Adrenal gland (tissue), 12 donors: ENCODE measurements around the gene EHMT2. TPM values are rescaled to one million over a fixed set of nuclear protein-coding genes. Genes with fewer than 3 reads are reported as not detected.

Source experiments
- DNase-seq, 7 donors: peaks; one replicate each; pipeline ENCODE4 v3.0.0-alpha.2; 2019 to 2020
- H3K27ac ChIP-seq, 5 donors: fragments of 200-600 bp; sonication (generic) in 4 of 5; 1 replicate in 3 of 5; 2 replicates in 2 of 5; pipeline versions ENCODE4 v1.5.1 to v1.8.0; 2016 to 2020; ENCODE audit warnings: mild to moderate bottlenecking in 1 of 5
- H3K27me3 ChIP-seq: fragments of 200-600 bp; 2 replicates; pipeline ENCODE4 v1.8.0; 2021
- H3K36me3 ChIP-seq, 2 donors: fragments of 200-600 bp; replicated peaks in 1 of 2; 1 replicate in 1 of 2; 2 replicates in 1 of 2; pipeline versions ENCODE4 v1.5.1 to v1.8.0; 2018 to 2022
- H3K4me1 ChIP-seq, 2 donors: fragments of 200-600 bp; replicated peaks in 1 of 2; 1 replicate in 1 of 2; 2 replicates in 1 of 2; pipeline versions ENCODE4 v1.5.1 to v1.8.0; 2018 to 2021
- H3K4me3 ChIP-seq, 4 donors: fragments of 200-600 bp; sonication (generic) in 3 of 4; one replicate each; pipeline ENCODE4 v1.5.1; 2016 to 2018
- H3K9me3 ChIP-seq, 3 donors: fragments of 200-600 bp; sonication (generic) in 1 of 3; replicated peaks in 1 of 3; 1 replicate in 2 of 3; 2 replicates in 1 of 3; pipeline versions ENCODE4 v1.5.1 to v1.8.0; 2016 to 2021
- CTCF ChIP-seq, 6 experiments: fragments of 450-650 bp in 4 of 6; fragments of 200-600 bp in 2 of 6; sonication (generic) in 1 of 6; IDR thresholded peaks; 1 replicate in 5 of 6; 2 replicates in 1 of 6; pipeline versions ENCODE4 v1.5.1 to v1.8.0; 2016 to 2021; ENCODE audit warnings: antibody characterized with exemption in 6 of 6, mild to moderate bottlenecking in 2 of 6, moderate library complexity in 1 of 6
- POLR2A ChIP-seq, 2 donors: fragments of 450-650 bp; IDR thresholded peaks; one replicate each; pipeline ENCODE4 v1.6.1; 2017; ENCODE audit warnings: antibody characterized with exemption in 2 of 2, mild to moderate bottlenecking in 2 of 2, moderate library complexity in 1 of 2
- WGBS, 4 donors: extraction: QIAGEN DNeasy Blood & Tissue Kit in 2 of 4; methylation state at CpG; one replicate each; pipeline versions ENCODE4 v1.1.5 to v1.1.7; 2013 to 2017; 5-methylcytosine and 5-hydroxymethylcytosine counted together
- intact Hi-C, 2 donors: fragments of 100-400 bp; cut with DNase I; formaldehyde crosslinking; loops; one replicate each; pipeline versions ENCODE4 v1.14.1 to v1.15.0; 2022 to 2023
- polyA plus RNA-seq, 3 donors: library from polyadenylated mRNA; stranded (reverse); fragments of 200-250 nt in 2 of 3; fragments of 350-450 nt in 1 of 3; fragmentation: Illumina TruSeq in 1 of 3; extraction: RNeasy Lipid Tissue Mini Kit (QIAGEN cat#74804) in 1 of 3; gene quantifications; one replicate each; pipeline ENCODE4 v1.2.3, GENCODE V29; 2013 to 2014
- total RNA-seq, 9 donors: library from RNA; depleted of rRNA in 4 of 9; stranded (reverse); fragments of >200 nt in 4 of 9; fragments of 120-200 nt in 1 of 9; fragmentation: NEBNext Ultra II Directional in 1 of 9; extraction: Animal tissue kit (Norgen Biotek cat#: 25700) in 1 of 9; gene quantifications; one replicate each; pipeline versions ENCODE4 v1.1.0 to v1.2.4, GENCODE V29; 2013 to 2023
- donor health status: healthy with polysubstance abuse.
- donor health status: Bipolar disorder and iron deficiency.
- donor health status: DM: yes; HTN: yes; CAD: no.
- donor health status: DM: no; HTN: no; CAD: no.
- donor health status: DM: no; HTN: no; CAD: no.
- donor health status: DM: yes; HTN: yes; CAD: no.

EHMT2 gene
- total and polyA plus RNA-seq, 12 donors = 16.8 to 107 (median 49.9) TPM

- no peak overlapping the region for H3K27ac ChIP-seq
- no peak for DNase-seq
- 82 to 90% (median 89%) methylated on average over 9 of the region's 9 CpGs for WGBS, 4 donors
- TF ChIP-seq POLR2A (IDR thresholded peaks at IDR 0.05) (no peak), CTCF (IDR thresholded peaks at IDR 0.05) (no peak)
- H3K9me3 ChIP-seq = no peaks in the 10 kb centered on the region
- H3K36me3 ChIP-seq = peaks cover 0 to 66% of the 10 kb centered on the region in 2 donors
- H3K27me3 ChIP-seq = no peaks in the 10 kb centered on the region
- no peak overlapping the region for H3K4me3 ChIP-seq
- intact Hi-C loops = no loop called here
- H3K4me1 ChIP-seq = peaks cover 6 to 10% of the 10 kb centered on the region in 2 donors
Observed at GRCh38 chr6:31881136-31881859, 16.2 kb downstream of the EHMT2 start.

- Histone ChIP-seq H3K36me3 (peaks cover 0 to 61% of the 10 kb centered on the region in 2 donors), H3K27me3 (no peaks in the 10 kb centered on the region), H3K4me3 (no peak overlapping the region), H3K27ac (no peak overlapping the region), H3K9me3 (no peaks in the 10 kb centered on the region), H3K4me1 (peaks cover 6 to 10% of the 10 kb centered on the region in 2 donors)
- TF ChIP-seq CTCF (IDR thresholded peaks at IDR 0.05) (no peak), POLR2A (IDR thresholded peaks at IDR 0.05) (no peak)
- 87 to 93% (median 90%) methylated on average over 10 of the region's 10 CpGs for WGBS, 4 donors
- no peak for DNase-seq
- intact Hi-C loops = no loop called here
Observed at GRCh38 chr6:31880616-31881015, 16.9 kb downstream of the EHMT2 start.

- WGBS, 4 donors = 79 to 88% (median 83%) methylated on average over 8 to 10 of the region's 10 CpGs
Observed at GRCh38 chr6:31879901-31880300, 17.6 kb downstream of the EHMT2 start.

GRCh38 chr6:31879143-31879542, 18.4 kb downstream of the EHMT2 start:
- Histone ChIP-seq H3K27ac (no peak overlapping the region), H3K36me3 (peaks cover 0 to 47% of the 10 kb centered on the region in 2 donors), H3K4me3 (no peak overlapping the region)

More at GRCh38 chr6:31879901-31880300, 17.6 kb downstream of the EHMT2 start:
- peaks cover 6 to 10% of the 10 kb centered on the region in 2 donors for H3K4me1 ChIP-seq
- H3K9me3 ChIP-seq = no peaks in the 10 kb centered on the region
- intact Hi-C loops = no loop called here
- TF ChIP-seq POLR2A (IDR thresholded peaks at IDR 0.05) (no peak), CTCF (IDR thresholded peaks at IDR 0.05) (no peak)
- no peaks in the 10 kb centered on the region for H3K27me3 ChIP-seq
- peaks cover 0 to 55% of the 10 kb centered on the region in 2 donors for H3K36me3 ChIP-seq
- no peak overlapping the region for H3K27ac ChIP-seq
- DNase-seq = no peak
- no peak overlapping the region for H3K4me3 ChIP-seq

More at GRCh38 chr6:31879143-31879542, 18.4 kb downstream of the EHMT2 start:
- Histone ChIP-seq H3K4me1 (peaks cover 6 to 10% of the 10 kb centered on the region in 2 donors), H3K27me3 (no peaks in the 10 kb centered on the region), H3K9me3 (no peaks in the 10 kb centered on the region)
- DNase-seq = no peak
- TF ChIP-seq CTCF (IDR thresholded peaks at IDR 0.05) = no peak
- TF ChIP-seq POLR2A (IDR thresholded peaks at IDR 0.05) = no peak
- WGBS, 4 donors = 86 to 89% (median 88%) methylated on average over 13 of the region's 13 CpGs
- intact Hi-C loops = no loop called here
